HepG2 (cell line): Measurements from ENCODE around the gene FGFR1OP2. TPM values are rescaled to one million over a fixed set of nuclear protein-coding genes. Genes with fewer than 3 reads are reported as not detected.

Experiments
- HDAC6 ChIP-seq: fragments of 200-600 bp; sonication (generic); IDR thresholded peaks from 2 replicates; pipeline ENCODE4 v1.7.0; 2017; ENCODE audit warnings: mild to moderate bottlenecking, antibody characterized with exemption, low read length, low read depth
- HES4 ChIP-seq: sonication (generic); formaldehyde crosslinking; IDR thresholded peaks from 2 replicates; pipeline ENCODE4 v1.9.0; 2021; ENCODE audit warnings: mild to moderate bottlenecking, missing genetic modification reagents, borderline replicate concordance
- HOXA5 ChIP-seq: sonication (generic); formaldehyde crosslinking; IDR thresholded peaks from 2 replicates; pipeline ENCODE4 v1.4.0; 2020; ENCODE audit warnings: missing genetic modification reagents
- KAT7 ChIP-seq: IDR thresholded peaks from 2 replicates; pipeline ENCODE4 v1.6.1; 2018; ENCODE audit warnings: borderline replicate concordance, missing compliant biosample characterization
- KAT8 ChIP-seq: IDR thresholded peaks from 2 replicates; pipeline ENCODE4 v1.6.1; 2016; ENCODE audit warnings: missing genetic modification reagents, missing compliant biosample characterization
- NR1H2 ChIP-seq: sonication (generic); formaldehyde crosslinking; IDR thresholded peaks from 2 replicates; pipeline ENCODE4 v1.8.1; 2022; ENCODE audit warnings: low read depth, missing genetic modification reagents, borderline replicate concordance
- NR3C1 ChIP-seq: sonication (generic); formaldehyde crosslinking; IDR thresholded peaks from 2 replicates; pipeline ENCODE4 v1.4.0; 2020; ENCODE audit warnings: missing genetic modification reagents
- RARG ChIP-seq: sonication (generic); formaldehyde crosslinking; IDR thresholded peaks from 2 replicates; pipeline ENCODE4 v1.4.0; 2020; ENCODE audit warnings: low read depth, mild to moderate bottlenecking, missing genetic modification reagents
- RBM22 ChIP-seq: fragments of 200-400 bp; formaldehyde crosslinking; optimal IDR thresholded peaks from 2 replicates; pipeline ENCODE3; 2017; ENCODE audit warnings: mild to moderate bottlenecking, low read length, moderate library complexity
- RBM39 ChIP-seq: fragments of 200-400 bp; formaldehyde crosslinking; IDR thresholded peaks from one replicate; pipeline ENCODE4 v1.6.1; 2018; ENCODE audit warnings: antibody characterized with exemption, mild to moderate bottlenecking, low read depth, low read length; ENCODE audit not compliant: poor library complexity, severe bottlenecking
- SALL2 ChIP-seq: sonication (generic); formaldehyde crosslinking; IDR thresholded peaks from 2 replicates; pipeline ENCODE4 v1.8.1; 2023; ENCODE audit warnings: mild to moderate bottlenecking, missing genetic modification reagents, inconsistent platforms
- SNRNP70 ChIP-seq: fragments of 200-400 bp; formaldehyde crosslinking; IDR thresholded peaks from 2 replicates; pipeline ENCODE4 v1.6.1; 2017; ENCODE audit warnings: mild to moderate bottlenecking, low read depth, low read length, moderate library complexity
- SOX13 ChIP-seq, 3 experiments: fragments of 450-650 bp in 1 of 3; sonication (generic) in 1 of 3; formaldehyde crosslinking in 1 of 3; IDR thresholded peaks in 2 of 3; conservative IDR thresholded peaks in 1 of 3; 2 replicates each; pipeline versions ENCODE4 v1.5.0 to v1.6.1; 2016 to 2020; ENCODE audit warnings: antibody characterized with exemption in 1 of 3, mild to moderate bottlenecking in 1 of 3, missing compliant biosample characterization in 1 of 3, missing genetic modification reagents in 1 of 3, moderate library complexity in 1 of 3
- TARDBP ChIP-seq: sonication (generic); formaldehyde crosslinking; IDR thresholded peaks from 2 replicates; pipeline ENCODE4 v1.8.0; 2022; ENCODE audit warnings: mild to moderate bottlenecking, missing genetic modification reagents
- ZFP37 ChIP-seq: sonication (generic); formaldehyde crosslinking; IDR thresholded peaks from 2 replicates; pipeline ENCODE4 v1.4.0; 2020; ENCODE audit warnings: missing genetic modification reagents, borderline replicate concordance
- ZFX ChIP-seq: sonication (generic); formaldehyde crosslinking; IDR thresholded peaks from 2 replicates; pipeline ENCODE4 v1.4.0; 2020; ENCODE audit warnings: mild to moderate bottlenecking, low read depth, missing genetic modification reagents, moderate library complexity
- ZNF232 ChIP-seq: sonication (generic); formaldehyde crosslinking; IDR thresholded peaks from 2 replicates; pipeline ENCODE4 v1.4.0; 2020; ENCODE audit warnings: missing genetic modification reagents, borderline replicate concordance
- ZNF260 ChIP-seq: sonication (generic); formaldehyde crosslinking; IDR thresholded peaks from 2 replicates; pipeline ENCODE4 v1.4.0; 2020; ENCODE audit warnings: missing genetic modification reagents, low read depth, mild to moderate bottlenecking, borderline replicate concordance
- ZNF33B ChIP-seq: sonication (generic); formaldehyde crosslinking; IDR thresholded peaks from 2 replicates; pipeline ENCODE4 v1.5.1; 2020; ENCODE audit warnings: mild to moderate bottlenecking, missing genetic modification reagents
- ZNF501 ChIP-seq: sonication (generic); formaldehyde crosslinking; IDR thresholded peaks from 2 replicates; pipeline ENCODE4 v1.5.1; 2020; ENCODE audit warnings: mild to moderate bottlenecking, moderate library complexity, missing genetic modification reagents
- ZNF678 ChIP-seq: sonication (generic); formaldehyde crosslinking; IDR thresholded peaks from 2 replicates; pipeline ENCODE4 v1.4.0; 2020; ENCODE audit warnings: mild to moderate bottlenecking, missing genetic modification reagents
- ZSCAN20 ChIP-seq: sonication (generic); formaldehyde crosslinking; IDR thresholded peaks from 2 replicates; pipeline ENCODE4 v1.4.0; 2020; ENCODE audit warnings: missing genetic modification reagents, mild to moderate bottlenecking, borderline replicate concordance
- polyA plus RNA-seq, 8 experiments: library from polyadenylated mRNA; depleted of rRNA in 3 of 8; stranded (reverse) in 7 of 8; unstranded in 1 of 8; fragments of >200 nt; fragmentation: Illumina TruSeq in 4 of 8; extraction: Trizol in 4 of 8; gene quantifications; 2 replicates each; pipeline versions ENCODE4 v1.2.1 to v1.2.3, GENCODE V29; 2011 to 2016; ENCODE audit warnings: low read depth in 4 of 8, missing spikeins in 1 of 8, mixed read lengths in 1 of 8; ENCODE audit not compliant: insufficient read depth in 1 of 8
- total RNA-seq, 5 experiments: library from RNA; depleted of rRNA; stranded (reverse); fragments of >200 nt; fragmentation: Illumina TruSeq; extraction: Trizol; gene quantifications; 2 replicates each; pipeline ENCODE4 v1.2.3, GENCODE V29; 2016; ENCODE audit warnings: low read depth in 1 of 5
- TF ChIP-seq, protein P1 (sequence below): IDR thresholded peaks from 2 replicates; pipeline ENCODE4 v1.6.1; 2016
- TF ChIP-seq, protein P2 (sequence below): IDR thresholded peaks from 2 replicates; pipeline ENCODE4 v1.6.1; 2016; ENCODE audit warnings: missing compliant biosample characterization, missing genetic modification reagents, borderline replicate concordance
- TF ChIP-seq, protein P3 (sequence below): sonication (generic); formaldehyde crosslinking; IDR thresholded peaks from 2 replicates; pipeline ENCODE4 v1.9.0; 2021; ENCODE audit warnings: missing genetic modification reagents, borderline replicate concordance
- TF ChIP-seq, protein P4 (sequence below): sonication (generic); formaldehyde crosslinking; IDR thresholded peaks from 2 replicates; pipeline ENCODE4 v1.4.0; 2020; ENCODE audit warnings: low read depth, mild to moderate bottlenecking, missing genetic modification reagents

Gene FGFR1OP2
- total and polyA plus RNA-seq, 2 of the 13 experiments (the other 11 are each of a cell fraction or from before 2014, with no cell fraction given), result 18.3 to 38.1 TPM

DNA sequence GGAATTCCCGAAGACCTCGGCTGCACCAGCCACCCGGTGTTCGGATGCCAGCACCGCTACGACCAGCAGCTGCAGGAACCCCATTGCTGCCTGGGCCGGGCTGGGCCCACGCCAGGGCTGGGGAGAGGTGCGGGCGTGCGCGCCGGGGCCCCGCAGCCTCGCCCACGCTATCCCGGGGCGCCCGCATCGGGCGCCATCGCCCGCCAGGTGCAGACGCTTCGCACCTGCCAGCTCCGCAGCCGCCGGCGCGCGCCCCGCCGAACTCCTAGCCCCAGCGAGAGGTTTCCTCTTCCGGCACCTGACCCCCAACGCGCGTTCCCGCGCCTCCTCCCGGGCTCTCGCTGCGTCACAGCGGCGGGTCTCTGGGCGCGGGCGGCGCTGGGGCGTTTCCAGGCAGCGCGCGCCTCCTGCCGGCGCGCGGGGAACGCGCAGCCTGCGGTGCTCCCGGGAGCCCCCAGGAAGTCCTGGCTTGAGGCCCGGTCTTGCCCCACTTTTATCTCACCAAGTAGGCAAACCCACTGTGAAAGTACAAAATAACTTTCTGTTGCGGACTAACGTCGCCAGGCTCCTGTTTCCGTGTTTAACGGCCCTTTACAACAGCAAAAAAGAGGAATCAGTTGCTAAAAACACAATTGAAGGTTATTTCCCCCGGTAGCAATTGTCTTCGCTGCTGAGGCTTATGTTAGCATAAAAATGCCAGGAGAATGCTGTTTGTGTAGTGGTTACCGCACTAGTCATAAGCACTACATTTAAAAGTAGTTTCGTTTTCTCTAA is 76.0 kb downstream of the FGFR1OP2 start, which contains the start of gene TM7SF3 (continued):
- TF ChIP-seq TARDBP (peak; percentile 54; the same call in 1 of the 2 replicates), ZNF678 (CRISPR knock-in tag) (no peak), ZNF33B (CRISPR knock-in tag) (0 out of 2 replicates have a peak, but pooled peaks have one; percentile 47), SOX13 (IDR thresholded peaks at IDR 0.05) (no peak), SOX13 (CRISPR knock-in tag; conservative IDR thresholded peaks at IDR 0.05 in 1 of 2, IDR thresholded peaks at IDR 0.05 in 1 of 2) (peak in 1 of 2 experiments; percentile 43; a peak in 1 of 4 replicates), RBM22 (no peak), HDAC6 (no peak), NR1H2 (CRISPR knock-in tag) (no peak), HES4 (CRISPR knock-in tag) (peak; percentile 74; the same call in 1 of the 2 replicates), RARG (CRISPR knock-in tag) (no peak), ZNF260 (CRISPR knock-in tag) (no peak), ZFP37 (0 out of 2 replicates have a peak, but pooled peaks have one; percentile 37), ZNF232 (CRISPR knock-in tag) (no peak; the same call in 1 of the 2 replicates), RBM39 (peak; percentile 52), ZSCAN20 (CRISPR knock-in tag) (peak; percentile 52; the same call in 1 of the 2 replicates), ZNF501 (CRISPR knock-in tag) (peak; percentile 68), HOXA5 (CRISPR knock-in tag) (peak; percentile 53; the same call in 1 of the 2 replicates), SALL2 (peak; percentile 86), KAT7 (CRISPR knock-in tag) (0 out of 2 replicates have a peak, but pooled peaks have one; percentile 41), KAT8 (no peak), NR3C1 (CRISPR knock-in tag) (no peak), SNRNP70 (no peak), ZFX (CRISPR knock-in tag) (no peak)
- TF ChIP-seq, protein P1, sequence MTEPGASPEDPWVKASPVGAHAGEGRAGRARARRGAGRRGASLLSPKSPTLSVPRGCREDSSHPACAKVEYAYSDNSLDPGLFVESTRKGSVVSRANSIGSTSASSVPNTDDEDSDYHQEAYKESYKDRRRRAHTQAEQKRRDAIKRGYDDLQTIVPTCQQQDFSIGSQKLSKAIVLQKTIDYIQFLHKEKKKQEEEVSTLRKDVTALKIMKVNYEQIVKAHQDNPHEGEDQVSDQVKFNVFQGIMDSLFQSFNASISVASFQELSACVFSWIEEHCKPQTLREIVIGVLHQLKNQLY (CRISPR knock-in tag), result no peak
- TF ChIP-seq, protein P2, sequence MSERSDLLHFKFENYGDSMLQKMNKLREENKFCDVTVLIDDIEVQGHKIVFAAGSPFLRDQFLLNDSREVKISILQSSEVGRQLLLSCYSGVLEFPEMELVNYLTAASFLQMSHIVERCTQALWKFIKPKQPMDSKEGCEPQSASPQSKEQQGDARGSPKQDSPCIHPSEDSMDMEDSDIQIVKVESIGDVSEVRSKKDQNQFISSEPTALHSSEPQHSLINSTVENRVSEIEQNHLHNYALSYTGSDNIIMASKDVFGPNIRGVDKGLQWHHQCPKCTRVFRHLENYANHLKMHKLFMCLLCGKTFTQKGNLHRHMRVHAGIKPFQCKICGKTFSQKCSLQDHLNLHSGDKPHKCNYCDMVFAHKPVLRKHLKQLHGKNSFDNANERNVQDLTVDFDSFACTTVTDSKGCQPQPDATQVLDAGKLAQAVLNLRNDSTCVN, result no peak
- TF ChIP-seq, protein P3, sequence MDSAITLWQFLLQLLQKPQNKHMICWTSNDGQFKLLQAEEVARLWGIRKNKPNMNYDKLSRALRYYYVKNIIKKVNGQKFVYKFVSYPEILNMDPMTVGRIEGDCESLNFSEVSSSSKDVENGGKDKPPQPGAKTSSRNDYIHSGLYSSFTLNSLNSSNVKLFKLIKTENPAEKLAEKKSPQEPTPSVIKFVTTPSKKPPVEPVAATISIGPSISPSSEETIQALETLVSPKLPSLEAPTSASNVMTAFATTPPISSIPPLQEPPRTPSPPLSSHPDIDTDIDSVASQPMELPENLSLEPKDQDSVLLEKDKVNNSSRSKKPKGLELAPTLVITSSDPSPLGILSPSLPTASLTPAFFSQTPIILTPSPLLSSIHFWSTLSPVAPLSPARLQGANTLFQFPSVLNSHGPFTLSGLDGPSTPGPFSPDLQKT, result no peak
- TF ChIP-seq, protein P4, sequence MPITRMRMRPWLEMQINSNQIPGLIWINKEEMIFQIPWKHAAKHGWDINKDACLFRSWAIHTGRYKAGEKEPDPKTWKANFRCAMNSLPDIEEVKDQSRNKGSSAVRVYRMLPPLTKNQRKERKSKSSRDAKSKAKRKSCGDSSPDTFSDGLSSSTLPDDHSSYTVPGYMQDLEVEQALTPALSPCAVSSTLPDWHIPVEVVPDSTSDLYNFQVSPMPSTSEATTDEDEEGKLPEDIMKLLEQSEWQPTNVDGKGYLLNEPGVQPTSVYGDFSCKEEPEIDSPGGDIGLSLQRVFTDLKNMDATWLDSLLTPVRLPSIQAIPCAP, result no peak
